SK-N-SH (cell line): Measurements from ENCODE around the gene DHRS12. TPM values are rescaled to one million over a fixed set of nuclear protein-coding genes. Genes with fewer than 3 reads are reported as not detected.

Experiments used
- CTCF ChIA-PET: fragments of 300-600, 350-600 bp; formaldehyde crosslinking; extraction: SDS; loops from one replicate; lab custom pipeline; 2021; lab: Yijun Ruan, JAX
- POLR2A ChIA-PET: fragments of 350-600 bp; sonication (Branson Sonifier 250); formaldehyde crosslinking; extraction: SDS; loops from one replicate; lab custom pipeline; 2020; ENCODE audit warnings: antibody characterized with exemption, inconsistent platforms; lab: Yijun Ruan, JAX
- DNase-seq: peaks from one replicate; pipeline ENCODE4 v3.0.0; 2012
- H2AFZ ChIP-seq: fragments of 200-600 bp; sonication (generic); 2 replicates; pipeline ENCODE4 v1.8.1; 2016; ENCODE audit warnings: antibody characterized with exemption, mild to moderate bottlenecking, low read depth
- H3F3A ChIP-seq: fragments of 200-600 bp; sonication (generic); replicated peaks from 2 replicates; pipeline ENCODE3; 2016; ENCODE audit warnings: antibody characterized with exemption, mild to moderate bottlenecking; ENCODE audit not compliant: insufficient read depth
- H3K27ac ChIP-seq, 2 experiments: fragments of 200-500 bp in 1 of 2; fragments of 200-600 bp in 1 of 2; sonication (Bioruptor generic) in 1 of 2; sonication (generic), shearing (Covaris generic) in 1 of 2; 2 replicates each; pipeline versions ENCODE4 v1.5.1 to v1.6.1; 2014 to 2016; ENCODE audit warnings: low read depth in 2 of 2, inconsistent platforms in 1 of 2, low read length in 1 of 2, mild to moderate bottlenecking in 1 of 2, mixed read lengths in 1 of 2
- H3K27me3 ChIP-seq: fragments of 200-600 bp; sonication (generic), shearing (Covaris generic); 2 replicates; pipeline ENCODE4 v1.6.1; 2016; ENCODE audit warnings: mixed run types; ENCODE audit not compliant: insufficient read depth
- H3K36me3 ChIP-seq, 2 experiments: fragments of 200-500 bp in 1 of 2; fragments of 200-600 bp in 1 of 2; sonication (Bioruptor generic) in 1 of 2; sonication (generic) in 1 of 2; replicated peaks in 1 of 2; 2 replicates each; pipeline versions ENCODE3 to v1.5.1; 2014 to 2016; ENCODE audit warnings: low read length in 1 of 2, mild to moderate bottlenecking in 1 of 2; ENCODE audit not compliant: insufficient read depth in 2 of 2, control insufficient read depth in 1 of 2
- H3K4me1 ChIP-seq, 2 experiments: fragments of 200-500 bp in 1 of 2; fragments of 200-600 bp in 1 of 2; sonication (Bioruptor generic) in 1 of 2; sonication (generic), shearing (Covaris generic) in 1 of 2; 2 replicates each; pipeline versions ENCODE4 v1.5.1 to v1.6.1; 2014 to 2016; ENCODE audit warnings: low read depth in 1 of 2, low read length in 1 of 2, mixed run types in 1 of 2; ENCODE audit not compliant: insufficient read depth in 2 of 2, control insufficient read depth in 1 of 2
- H3K4me2 ChIP-seq: fragments of 200-600 bp; sonication (generic), shearing (Covaris generic); 2 replicates; pipeline ENCODE4 v1.6.1; 2017; ENCODE audit warnings: mixed run types
- H3K4me3 ChIP-seq, 2 experiments: fragments of 200-500 bp in 1 of 2; fragments of 200-600 bp in 1 of 2; sonication (Bioruptor generic) in 1 of 2; sonication (generic), shearing (Covaris generic) in 1 of 2; 2 replicates each; pipeline versions ENCODE4 v1.5.1 to v1.8.1; 2014 to 2016; ENCODE audit warnings: low read depth in 2 of 2, inconsistent platforms in 1 of 2, low read length in 1 of 2, mild to moderate bottlenecking in 1 of 2, mixed read lengths in 1 of 2, moderate library complexity in 1 of 2
- H3K79me2 ChIP-seq: fragments of 200-600 bp; sonication (generic); 2 replicates; pipeline ENCODE4 v1.8.1; 2017; ENCODE audit warnings: mild to moderate bottlenecking; ENCODE audit not compliant: insufficient read depth
- H3K9ac ChIP-seq: fragments of 200-600 bp; sonication (generic); 2 replicates; pipeline ENCODE4 v1.6.1; 2017; ENCODE audit warnings: mixed run types
- H3K9me2 ChIP-seq: fragments of 200-600 bp; sonication (generic); 2 replicates; pipeline ENCODE4 v1.6.1; 2017; ENCODE audit warnings: mixed run types
- H3K9me3 ChIP-seq: fragments of 200-600 bp; sonication (generic); 2 replicates; pipeline ENCODE4 v1.6.1; 2017; ENCODE audit warnings: mixed run types, mild to moderate bottlenecking, moderate library complexity
- H4K20me1 ChIP-seq: fragments of 200-600 bp; sonication (generic); 2 replicates; pipeline ENCODE4 v1.6.1; 2017; ENCODE audit warnings: mild to moderate bottlenecking, mixed run types; ENCODE audit not compliant: insufficient read depth
- FOSL2 ChIP-seq: IDR thresholded peaks from 2 replicates; pipeline ENCODE4 v1.4.0; 2012; ENCODE audit warnings: low read depth, mild to moderate bottlenecking, moderate library complexity, borderline replicate concordance
- GABPA ChIP-seq: IDR thresholded peaks from 2 replicates; pipeline ENCODE4 v1.4.0; 2012; ENCODE audit warnings: low read depth, mild to moderate bottlenecking
- MEF2A ChIP-seq: IDR thresholded peaks from 2 replicates; pipeline ENCODE4 v1.4.0; 2012; ENCODE audit warnings: low read depth, borderline replicate concordance
- MXI1 ChIP-seq: IDR thresholded peaks from 2 replicates; pipeline ENCODE4 v1.6.1; 2012; ENCODE audit warnings: mild to moderate bottlenecking, low read depth, low read length, improper control_type of control experiment
- POLR2AphosphoS5 ChIP-seq: IDR thresholded peaks from 2 replicates; pipeline ENCODE4 v1.6.1; 2012; ENCODE audit warnings: low read depth, low read length
- RAD21 ChIP-seq: IDR thresholded peaks from 2 replicates; pipeline ENCODE4 v1.6.1; 2012; ENCODE audit warnings: mild to moderate bottlenecking, low read length
- RXRA ChIP-seq: IDR thresholded peaks from 2 replicates; pipeline ENCODE4 v1.4.0; 2012; ENCODE audit warnings: low read depth, mild to moderate bottlenecking, borderline replicate concordance
- SMC3 ChIP-seq: IDR thresholded peaks from 2 replicates; pipeline ENCODE4 v1.6.1; 2012; ENCODE audit warnings: low read depth, low read length, improper control_type of control experiment
- TAF1 ChIP-seq: IDR thresholded peaks from 2 replicates; pipeline ENCODE4 v1.6.1; 2012; ENCODE audit warnings: low read depth, mild to moderate bottlenecking, low read length, moderate library complexity, borderline replicate concordance
- TCF12 ChIP-seq: IDR thresholded peaks from 2 replicates; pipeline ENCODE4 v1.4.0; 2012
- TEAD4 ChIP-seq: IDR thresholded peaks from 2 replicates; pipeline ENCODE4 v1.4.0; 2012; ENCODE audit warnings: mild to moderate bottlenecking, borderline replicate concordance; ENCODE audit not compliant: insufficient read depth
- WGBS: methylation state at CpG from one replicate; pipeline ENCODE4 v1.1.6; 2017; ENCODE audit warnings: low lambda C conversion rate; 5-methylcytosine and 5-hydroxymethylcytosine counted together
- polyA plus RNA-seq, 3 experiments: library from polyadenylated mRNA; depleted of rRNA; stranded (reverse); fragments of >200 nt; gene quantifications; 2 replicates each; pipeline ENCODE4 v1.2.3, GENCODE V29; 2012
- TF ChIP-seq, protein P1 (sequence below): IDR thresholded peaks from 2 replicates; pipeline ENCODE4 v1.6.1; 2012; ENCODE audit warnings: mild to moderate bottlenecking, low read depth, low read length, moderate library complexity
- TF ChIP-seq, protein P2 (sequence below): IDR thresholded peaks from 2 replicates; pipeline ENCODE4 v1.4.0; 2012; ENCODE audit warnings: low read depth
- TF ChIP-seq, protein P3 (sequence below): fragments of 200-600 bp; sonication (generic); IDR thresholded peaks from 2 replicates; pipeline ENCODE4 v1.6.1; 2017; ENCODE audit warnings: antibody characterized with exemption, mild to moderate bottlenecking, moderate library complexity

Gene DHRS12
- polyA plus RNA-seq, 1 of the 3 experiments (the other 2 are of a cell fraction), result 9.6 TPM

DNA sequence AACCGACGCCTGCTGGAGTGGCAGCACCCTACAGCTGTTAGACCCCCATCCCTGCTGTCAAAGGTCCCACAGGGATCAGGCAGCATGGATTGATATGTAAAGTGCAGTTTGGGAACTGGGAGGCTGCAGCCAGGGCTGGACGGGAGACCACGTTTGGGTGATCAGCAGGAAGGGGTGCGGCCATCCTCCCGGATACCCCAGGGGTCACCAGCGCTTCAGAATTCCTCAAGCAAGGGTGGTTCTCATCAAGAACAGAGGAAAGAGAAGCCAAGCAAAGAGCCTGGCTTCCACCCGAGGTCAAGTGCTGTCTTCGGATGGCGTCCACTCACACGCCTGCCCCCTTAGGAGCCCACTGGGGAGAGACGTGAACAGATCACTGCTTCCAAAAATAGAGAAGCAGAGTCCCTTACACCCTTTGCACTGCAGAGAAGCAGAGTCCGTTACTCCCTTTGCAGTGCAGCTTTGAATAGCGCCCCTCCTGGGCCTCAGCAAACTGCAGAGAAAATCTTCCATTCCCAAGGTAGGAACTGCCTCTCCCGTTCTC, 35.5 kb downstream of the DHRS12 start:
- no peaks in the 10 kb centered on the region for H4K20me1 ChIP-seq
- H3K27me3 ChIP-seq, result no peaks in the 10 kb centered on the region
- no peak overlapping the region for H3K4me3 ChIP-seq
- peaks cover 10 to 16% of the 10 kb centered on the region in 2 experiments for H3K36me3 ChIP-seq
- no peaks in the 10 kb centered on the region for H3K79me2 ChIP-seq
- no peaks in the 10 kb centered on the region for H3K9me3 ChIP-seq
- no peak overlapping the region for H3K4me2 ChIP-seq
- no peak overlapping the region for H3K9ac ChIP-seq
- ChIA-PET POLR2A (no interaction called here), CTCF (no interaction called here)
- peaks cover 10% of the 10 kb centered on the region in 2 experiments; a peak in 3 of 4 replicates for H3K4me1 ChIP-seq
- WGBS, result 98% methylated on average over 15 of the region's 15 CpGs
- no peaks in the 10 kb centered on the region for H3K9me2 ChIP-seq
- no peak overlapping the region for H2AFZ ChIP-seq
- no peak overlapping the region for H3K27ac ChIP-seq
- TF ChIP-seq MXI1 (no peak), RAD21 (no peak), GABPA (no peak), TAF1 (no peak), TCF12 (no peak)
- TF ChIP-seq, protein P1, sequence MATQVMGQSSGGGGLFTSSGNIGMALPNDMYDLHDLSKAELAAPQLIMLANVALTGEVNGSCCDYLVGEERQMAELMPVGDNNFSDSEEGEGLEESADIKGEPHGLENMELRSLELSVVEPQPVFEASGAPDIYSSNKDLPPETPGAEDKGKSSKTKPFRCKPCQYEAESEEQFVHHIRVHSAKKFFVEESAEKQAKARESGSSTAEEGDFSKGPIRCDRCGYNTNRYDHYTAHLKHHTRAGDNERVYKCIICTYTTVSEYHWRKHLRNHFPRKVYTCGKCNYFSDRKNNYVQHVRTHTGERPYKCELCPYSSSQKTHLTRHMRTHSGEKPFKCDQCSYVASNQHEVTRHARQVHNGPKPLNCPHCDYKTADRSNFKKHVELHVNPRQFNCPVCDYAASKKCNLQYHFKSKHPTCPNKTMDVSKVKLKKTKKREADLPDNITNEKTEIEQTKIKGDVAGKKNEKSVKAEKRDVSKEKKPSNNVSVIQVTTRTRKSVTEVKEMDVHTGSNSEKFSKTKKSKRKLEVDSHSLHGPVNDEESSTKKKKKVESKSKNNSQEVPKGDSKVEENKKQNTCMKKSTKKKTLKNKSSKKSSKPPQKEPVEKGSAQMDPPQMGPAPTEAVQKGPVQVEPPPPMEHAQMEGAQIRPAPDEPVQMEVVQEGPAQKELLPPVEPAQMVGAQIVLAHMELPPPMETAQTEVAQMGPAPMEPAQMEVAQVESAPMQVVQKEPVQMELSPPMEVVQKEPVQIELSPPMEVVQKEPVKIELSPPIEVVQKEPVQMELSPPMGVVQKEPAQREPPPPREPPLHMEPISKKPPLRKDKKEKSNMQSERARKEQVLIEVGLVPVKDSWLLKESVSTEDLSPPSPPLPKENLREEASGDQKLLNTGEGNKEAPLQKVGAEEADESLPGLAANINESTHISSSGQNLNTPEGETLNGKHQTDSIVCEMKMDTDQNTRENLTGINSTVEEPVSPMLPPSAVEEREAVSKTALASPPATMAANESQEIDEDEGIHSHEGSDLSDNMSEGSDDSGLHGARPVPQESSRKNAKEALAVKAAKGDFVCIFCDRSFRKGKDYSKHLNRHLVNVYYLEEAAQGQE, result no peak
- no peak for DNase-seq
- peaks cover 10% of the 10 kb centered on the region for H3F3A ChIP-seq

DNA sequence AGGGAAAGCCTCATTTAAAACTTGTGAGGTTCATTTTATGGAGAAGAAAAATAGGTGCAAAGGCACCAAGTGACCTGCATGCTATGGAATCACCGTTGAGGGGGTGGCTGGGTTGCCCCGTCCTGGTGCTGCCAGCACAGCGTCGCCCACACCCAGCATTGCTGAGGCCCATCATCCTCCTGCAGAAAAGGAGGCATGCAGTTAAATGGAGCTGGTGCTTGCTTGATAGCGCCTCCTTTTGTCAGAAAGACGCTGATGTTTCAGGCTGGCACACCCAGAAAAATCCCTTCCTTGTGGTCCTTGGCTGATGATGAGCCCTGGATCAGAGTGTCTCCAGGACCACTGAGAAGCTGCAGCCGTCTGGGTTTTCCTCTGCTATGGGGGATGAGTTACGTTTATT, 36.9 kb downstream of the DHRS12 start:
- 91% methylated on average over 4 of the region's 8 CpGs for WGBS
- no peak overlapping the region for H3K9ac ChIP-seq
- peaks cover 10% of the 10 kb centered on the region for H3F3A ChIP-seq
- no peak for DNase-seq
- no peak overlapping the region; a peak in 1 of 4 replicates for H3K27ac ChIP-seq
- H3K4me1 ChIP-seq, result peaks cover 10% of the 10 kb centered on the region in 2 experiments; a peak in 3 of 4 replicates
- H3K9me2 ChIP-seq, result no peaks in the 10 kb centered on the region
- H3K4me3 ChIP-seq, result no peak overlapping the region
- no peaks in the 10 kb centered on the region for H4K20me1 ChIP-seq
- H3K4me2 ChIP-seq, result no peak overlapping the region
- H2AFZ ChIP-seq, result no peak overlapping the region
- H3K9me3 ChIP-seq, result no peaks in the 10 kb centered on the region
- TF ChIP-seq, protein P2, sequence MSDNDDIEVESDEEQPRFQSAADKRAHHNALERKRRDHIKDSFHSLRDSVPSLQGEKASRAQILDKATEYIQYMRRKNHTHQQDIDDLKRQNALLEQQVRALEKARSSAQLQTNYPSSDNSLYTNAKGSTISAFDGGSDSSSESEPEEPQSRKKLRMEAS, result no peak
- no peak for TF ChIP-seq FOSL2
- TF ChIP-seq, protein P3, sequence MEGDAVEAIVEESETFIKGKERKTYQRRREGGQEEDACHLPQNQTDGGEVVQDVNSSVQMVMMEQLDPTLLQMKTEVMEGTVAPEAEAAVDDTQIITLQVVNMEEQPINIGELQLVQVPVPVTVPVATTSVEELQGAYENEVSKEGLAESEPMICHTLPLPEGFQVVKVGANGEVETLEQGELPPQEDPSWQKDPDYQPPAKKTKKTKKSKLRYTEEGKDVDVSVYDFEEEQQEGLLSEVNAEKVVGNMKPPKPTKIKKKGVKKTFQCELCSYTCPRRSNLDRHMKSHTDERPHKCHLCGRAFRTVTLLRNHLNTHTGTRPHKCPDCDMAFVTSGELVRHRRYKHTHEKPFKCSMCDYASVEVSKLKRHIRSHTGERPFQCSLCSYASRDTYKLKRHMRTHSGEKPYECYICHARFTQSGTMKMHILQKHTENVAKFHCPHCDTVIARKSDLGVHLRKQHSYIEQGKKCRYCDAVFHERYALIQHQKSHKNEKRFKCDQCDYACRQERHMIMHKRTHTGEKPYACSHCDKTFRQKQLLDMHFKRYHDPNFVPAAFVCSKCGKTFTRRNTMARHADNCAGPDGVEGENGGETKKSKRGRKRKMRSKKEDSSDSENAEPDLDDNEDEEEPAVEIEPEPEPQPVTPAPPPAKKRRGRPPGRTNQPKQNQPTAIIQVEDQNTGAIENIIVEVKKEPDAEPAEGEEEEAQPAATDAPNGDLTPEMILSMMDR, result peak; percentile 27
- no peak for TF ChIP-seq RXRA
- TF ChIP-seq GABPA, result no peak
- TF ChIP-seq RAD21, result 0 out of 2 replicates have a peak, but pooled peaks have one; percentile 15
- no peak for TF ChIP-seq POLR2AphosphoS5
- no peak for TF ChIP-seq TEAD4
- no peak for TF ChIP-seq MEF2A
- TF ChIP-seq SMC3, result peak; percentile 27; the same call in 1 of the 2 replicates
- TF ChIP-seq, protein P1, result no peak
- H3K27me3 ChIP-seq, result no peaks in the 10 kb centered on the region
- H3K79me2 ChIP-seq, result no peaks in the 10 kb centered on the region
- CTCF ChIA-PET, result interaction anchor here (1.1 to 1.5 kb wide), 2 partner anchors 10 to 31 kb away, joined by 3 to 4 read pairs; no protein-coding TSS in a partner anchor
- POLR2A ChIA-PET, result no interaction called here
- H3K36me3 ChIP-seq, result peaks cover 16 to 21% of the 10 kb centered on the region in 2 experiments
